ENCODE results near the gene NOD2.

DNA sequence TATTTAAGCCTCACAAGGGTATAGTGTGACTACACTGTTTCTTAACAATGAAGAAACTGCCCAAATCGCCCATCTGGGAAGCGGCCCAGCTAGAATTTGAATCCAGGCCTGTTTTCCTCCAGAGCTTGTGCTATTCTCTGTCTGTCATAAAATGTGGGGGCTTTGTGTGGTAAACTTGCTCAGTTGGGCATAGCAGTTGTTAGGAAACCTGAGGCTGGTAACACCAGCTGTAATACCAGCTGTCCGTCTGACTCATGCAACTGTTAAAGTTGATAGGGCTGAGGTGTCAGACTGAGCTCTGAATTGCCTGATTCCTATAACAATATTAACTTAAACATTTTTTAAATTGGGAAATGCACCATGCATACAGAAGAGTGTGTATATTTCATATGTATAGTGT is 9.3 kb downstream of the NOD2 start:
- TF ChIP-seq CTCF (conservative IDR thresholded peaks at IDR 0.05) = no peak
- no peak for TF ChIP-seq ZFX (IDR thresholded peaks at IDR 0.05)

All from C4-2B (cell line).